ENCODE results near the gene LAMC3. TPM values are rescaled to one million over a fixed set of nuclear protein-coding genes. Genes with fewer than 3 reads are reported as not detected.

The LAMC3 gene
- total and polyA plus RNA-seq, 7 donors: 0.17 to 0.96 (median 0.22) TPM; not detected in 1

GRCh38 chr9:131017067-131017466, 8.1 kb downstream of the LAMC3 start:
- WGBS, 3 donors: 63 to 76% (median 71%) methylated on average over 21 of the region's 21 CpGs
- DNase-seq: peak in 1 of 2 donors; percentile 40
- no peak for ATAC-seq
- peaks cover 0 to 36% (median 6%) of the 10 kb centered on the region in 3 donors for H3K27me3 ChIP-seq (ENCODE audit: insufficient read depth in 3 of 3, low read length in 2 of 3)
- H3K4me1 ChIP-seq: no peaks in the 10 kb centered on the region
- no peak overlapping the region for H3K27ac ChIP-seq
- no peak for TF ChIP-seq CTCF (IDR thresholded peaks at IDR 0.05)
- intact Hi-C loops (cut with DNase I): no loop called here
- H3K9me3 ChIP-seq: no peaks in the 10 kb centered on the region
- no peak overlapping the region for H3K4me3 ChIP-seq
- no peaks in the 10 kb centered on the region for H3K36me3 ChIP-seq (ENCODE audit: insufficient read depth in 1 of 2, low read depth in 1 of 2)

- no peaks in the 10 kb centered on the region for H3K4me1 ChIP-seq
- WGBS, 3 donors: 86 to 87% (median 87%) methylated on average over 6 of the region's 6 CpGs
- TF ChIP-seq CTCF (IDR thresholded peaks at IDR 0.05): no peak
- DNase-seq (peak in 1 of 2 donors; percentile 45), ATAC-seq (no peak)
- H3K36me3 ChIP-seq (ENCODE audit: insufficient read depth in 1 of 2, low read depth in 1 of 2): no peaks in the 10 kb centered on the region
- peaks cover 0 to 27% (median 4%) of the 10 kb centered on the region in 3 donors for H3K27me3 ChIP-seq (ENCODE audit: insufficient read depth in 3 of 3, low read length in 2 of 3)
- H3K27ac ChIP-seq: no peak overlapping the region
- H3K9me3 ChIP-seq: no peaks in the 10 kb centered on the region
- intact Hi-C loops (cut with DNase I): no loop called here
- no peak overlapping the region for H3K4me3 ChIP-seq
Measured at GRCh38 chr9:131018621-131019020, 9.6 kb downstream of the LAMC3 start.

- Histone ChIP-seq H3K4me3 (no peak overlapping the region), H3K27ac (no peak overlapping the region), H3K4me1 (no peaks in the 10 kb centered on the region), H3K27me3 (ENCODE audit: insufficient read depth in 3 of 3, low read length in 2 of 3) (peaks cover 0 to 24% (median 4%) of the 10 kb centered on the region in 3 donors), H3K36me3 (ENCODE audit: insufficient read depth in 1 of 2, low read depth in 1 of 2) (no peaks in the 10 kb centered on the region), H3K9me3 (no peaks in the 10 kb centered on the region)
- ATAC-seq (peak; percentile 30 to 61 (median 54)), DNase-seq (peak in 1 of 2 donors; percentile 63)
- intact Hi-C loops (cut with DNase I): no loop called here
- TF ChIP-seq CTCF (IDR thresholded peaks at IDR 0.05): no peak
- WGBS, 3 donors: 15 to 20% (median 16%) methylated on average over 15 of the region's 15 CpGs
Measured at GRCh38 chr9:131019388-131020239, 10.6 kb downstream of the LAMC3 start.

GRCh38 chr9:131020388-131020787, 11.4 kb downstream of the LAMC3 start:
- 58 to 61% (median 60%) methylated on average over 2 of the region's 2 CpGs for WGBS, 3 donors
- no peaks in the 10 kb centered on the region for H3K36me3 ChIP-seq (ENCODE audit: insufficient read depth in 1 of 2, low read depth in 1 of 2)
- intact Hi-C loops (cut with DNase I): no loop called here
- H3K27ac ChIP-seq: no peak overlapping the region
- H3K27me3 ChIP-seq (ENCODE audit: insufficient read depth in 3 of 3, low read length in 2 of 3): peaks cover 0 to 29% (median 4%) of the 10 kb centered on the region in 3 donors
- DNase-seq (peak in 1 of 2 donors; percentile 28), ATAC-seq (no peak)
- TF ChIP-seq CTCF (IDR thresholded peaks at IDR 0.05): no peak
- no peaks in the 10 kb centered on the region for H3K4me1 ChIP-seq
- no peak overlapping the region for H3K4me3 ChIP-seq
- H3K9me3 ChIP-seq: no peaks in the 10 kb centered on the region
